Anterior cingulate cortex (tissue), 58 donors: Measurements from ENCODE around the gene LRP10.
"Not testable (repeated sequence)": the region's sequence is repeated elsewhere in the genome, so short reads cannot be mapped to it uniquely, and the experiment has no call there.

Source experiments
- DNase-seq, 58 donors: peaks; one replicate each; lab custom pipeline; 2025; lab: John Stamatoyannopoulos, UW

The LRP10 gene, protein sequence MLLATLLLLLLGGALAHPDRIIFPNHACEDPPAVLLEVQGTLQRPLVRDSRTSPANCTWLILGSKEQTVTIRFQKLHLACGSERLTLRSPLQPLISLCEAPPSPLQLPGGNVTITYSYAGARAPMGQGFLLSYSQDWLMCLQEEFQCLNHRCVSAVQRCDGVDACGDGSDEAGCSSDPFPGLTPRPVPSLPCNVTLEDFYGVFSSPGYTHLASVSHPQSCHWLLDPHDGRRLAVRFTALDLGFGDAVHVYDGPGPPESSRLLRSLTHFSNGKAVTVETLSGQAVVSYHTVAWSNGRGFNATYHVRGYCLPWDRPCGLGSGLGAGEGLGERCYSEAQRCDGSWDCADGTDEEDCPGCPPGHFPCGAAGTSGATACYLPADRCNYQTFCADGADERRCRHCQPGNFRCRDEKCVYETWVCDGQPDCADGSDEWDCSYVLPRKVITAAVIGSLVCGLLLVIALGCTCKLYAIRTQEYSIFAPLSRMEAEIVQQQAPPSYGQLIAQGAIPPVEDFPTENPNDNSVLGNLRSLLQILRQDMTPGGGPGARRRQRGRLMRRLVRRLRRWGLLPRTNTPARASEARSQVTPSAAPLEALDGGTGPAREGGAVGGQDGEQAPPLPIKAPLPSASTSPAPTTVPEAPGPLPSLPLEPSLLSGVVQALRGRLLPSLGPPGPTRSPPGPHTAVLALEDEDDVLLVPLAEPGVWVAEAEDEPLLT

DNA sequence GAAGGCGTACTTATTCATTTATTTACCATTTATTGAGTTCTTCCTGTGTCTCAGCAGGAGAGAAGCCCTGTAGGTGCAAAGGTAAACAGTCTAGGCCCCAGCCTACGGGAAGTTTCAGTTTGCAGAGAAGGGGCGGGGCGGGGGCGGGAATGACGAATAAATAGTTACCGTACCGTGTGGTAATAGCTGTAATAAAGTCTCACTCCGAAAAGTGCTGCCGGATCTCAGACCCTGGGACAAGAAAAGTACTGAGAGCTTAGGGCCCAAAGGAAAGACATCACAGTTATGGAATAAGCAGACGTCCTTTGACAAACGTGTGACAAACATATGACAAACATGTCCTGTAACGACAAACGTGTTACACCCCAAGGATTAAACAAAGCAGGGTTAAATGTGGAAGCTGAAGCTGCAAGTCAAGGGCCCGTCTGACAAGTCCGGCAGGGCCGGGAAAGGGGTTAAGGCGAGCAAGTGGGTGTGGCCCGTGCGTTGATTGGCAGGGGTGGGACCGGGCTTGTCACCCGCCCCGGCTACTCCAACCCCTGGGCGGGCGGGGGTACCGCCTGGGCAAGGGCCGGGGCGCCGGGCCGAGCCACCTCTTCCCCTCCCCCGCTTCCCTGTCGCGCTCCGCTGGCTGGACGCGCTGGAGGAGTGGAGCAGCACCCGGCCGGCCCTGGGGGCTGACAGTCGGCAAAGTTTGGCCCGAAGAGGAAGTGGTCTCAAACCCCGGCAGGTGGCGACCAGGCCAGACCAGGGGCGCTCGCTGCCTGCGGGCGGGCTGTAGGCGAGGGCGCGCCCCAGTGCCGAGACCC is at the start of gene LRP10:
Gene LRP10, plus strand, starts transcription at position 517 of the 809 bp plus-strand sequence. CDS start 564 bp downstream, outside the sequence.
- DNase-seq = peak in 54 of 58 donors; percentile 32 to 95 (median 83)

GRCh38 chr14:22822016-22822570 is 49.4 kb upstream of the LRP10 start:
- no peak for DNase-seq

GRCh38 chr14:22822571-22823098 is 48.9 kb upstream of the LRP10 start:
- peak in 47 of 58 donors; percentile 7 to 79 (median 50) for DNase-seq

DNA sequence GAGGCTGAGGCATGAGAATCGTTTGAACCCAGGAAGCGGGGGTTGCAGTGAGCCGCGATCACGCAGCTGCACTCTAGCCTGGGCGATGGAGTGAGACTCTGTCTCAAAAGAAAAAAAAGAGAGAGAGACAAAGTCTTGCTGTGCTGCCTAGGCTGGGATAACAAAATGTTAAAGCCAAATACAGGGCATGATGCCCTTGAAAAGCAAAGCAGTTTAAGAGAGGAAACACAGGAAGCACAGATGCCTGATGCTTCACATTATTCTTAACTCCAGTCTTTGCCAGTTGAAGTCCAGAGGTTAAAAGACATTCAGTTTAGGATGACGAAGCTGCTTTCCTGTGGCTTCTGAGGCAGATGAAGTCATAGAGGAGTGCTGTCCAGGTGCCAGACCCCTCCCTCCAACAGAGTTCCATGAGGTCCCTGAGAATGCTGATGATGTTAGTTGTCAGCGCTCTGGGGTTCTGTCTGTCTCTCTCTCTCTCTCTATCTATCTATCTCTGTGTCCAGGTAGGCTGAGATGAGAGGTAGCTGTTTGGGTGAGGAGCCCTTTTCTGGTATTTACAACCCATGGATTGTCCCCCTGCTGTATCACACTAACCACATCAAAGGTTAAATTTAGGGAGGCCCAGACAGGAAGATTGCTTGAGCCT is 46.7 kb upstream of the LRP10 start:
- DNase-seq = no peak

GRCh38 chr14:22829076-22829660 is 42.4 kb upstream of the LRP10 start:
- not testable (repeated sequence) for DNase-seq

- peak in 57 of 58 donors; percentile 31 to 94 (median 85) for DNase-seq
Observed at GRCh38 chr14:22829661-22830442, 41.7 kb upstream of the LRP10 start, which contains the start of gene MRPL52. Gene MRPL52, plus strand, starts transcription at chr14:22829887. Its CDS starts 26 bp downstream, at chr14:22829913.

- no peak for DNase-seq
Observed at GRCh38 chr14:22830443-22831010, 41.0 kb upstream of the LRP10 start.

GRCh38 chr14:22835505-22835904 is 36.0 kb upstream of the LRP10 start:
- no peak for DNase-seq

GRCh38 chr14:22836301-22837113 is 35.0 kb upstream of the LRP10 start, which contains the start of gene MMP14:
Gene MMP14, plus strand, starts transcription at chr14:22836585. Its CDS starts 233 bp downstream, at chr14:22836818.
- DNase-seq = peak in 4 of 58 donors; percentile 14 to 50 (median 24)

- DNase-seq = peak in 7 of 58 donors; percentile 6 to 33 (median 22)
Observed at GRCh38 chr14:22837114-22837749, 34.3 kb upstream of the LRP10 start.

DNA sequence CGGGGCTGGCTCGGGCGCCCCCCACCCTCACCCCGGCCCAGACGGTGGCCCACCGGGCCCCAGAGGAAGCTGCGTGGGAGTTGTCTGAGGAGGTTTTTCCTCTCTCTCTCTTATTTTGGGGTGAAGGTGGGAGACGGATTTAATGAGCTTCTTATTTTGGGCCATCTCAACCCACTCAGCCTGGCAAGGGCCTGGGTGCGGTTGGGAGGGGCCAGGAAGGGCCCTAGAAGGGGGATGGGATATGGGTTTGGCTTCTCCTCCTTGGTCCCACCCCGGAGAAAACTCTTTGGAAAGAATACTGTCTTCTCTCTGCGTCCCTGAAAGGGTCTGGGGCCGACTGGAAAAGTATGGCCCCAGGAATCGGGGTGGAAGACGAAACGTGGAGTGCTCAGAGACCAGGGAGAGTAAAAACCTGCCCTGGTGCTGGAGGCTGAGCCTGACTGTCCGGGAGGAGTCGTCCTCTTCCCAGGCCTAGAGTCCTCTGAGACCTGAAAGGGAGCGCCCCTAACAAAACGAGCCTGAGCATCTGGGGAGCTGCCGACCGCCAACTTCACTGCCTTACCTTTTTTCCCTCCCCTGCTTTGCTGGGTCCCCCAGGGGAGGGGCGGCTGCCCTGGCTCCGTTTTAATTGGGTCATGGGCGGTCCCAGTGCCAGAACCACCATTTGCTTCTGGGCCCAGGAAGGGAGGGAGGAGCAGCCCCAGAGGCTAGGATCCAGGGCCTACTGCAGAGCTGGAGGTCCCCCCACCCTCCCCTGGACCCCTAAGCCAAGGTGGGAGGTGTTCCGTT is 33.6 kb upstream of the LRP10 start:
- peak in 2 of 58 donors; percentile 4 to 30 for DNase-seq

DNA sequence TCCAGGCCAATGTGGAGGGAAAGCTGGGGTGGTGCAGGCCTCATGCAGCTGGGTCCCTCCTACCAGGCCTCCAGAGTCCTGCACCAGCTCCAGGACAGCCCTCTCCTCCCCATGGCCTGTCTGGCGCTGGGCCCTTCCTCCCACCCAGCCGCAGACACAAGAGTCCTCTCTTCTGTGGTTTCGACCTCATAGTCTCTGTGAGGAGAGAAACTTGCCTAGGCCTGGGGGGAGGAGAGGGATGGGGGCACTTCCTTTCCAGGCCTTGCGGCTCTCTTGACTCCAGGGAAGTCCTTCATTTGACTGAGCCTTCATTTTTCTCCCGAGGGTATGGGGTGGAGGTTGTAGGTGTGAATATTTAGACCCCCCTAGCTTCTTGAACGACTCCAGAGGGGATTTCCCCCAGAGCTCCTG is 32.9 kb upstream of the LRP10 start:
- DNase-seq = peak in 2 of 58 donors; percentile 15 to 30

GRCh38 chr14:22839159-22839779 is 32.3 kb upstream of the LRP10 start:
- DNase-seq = no peak

DNA sequence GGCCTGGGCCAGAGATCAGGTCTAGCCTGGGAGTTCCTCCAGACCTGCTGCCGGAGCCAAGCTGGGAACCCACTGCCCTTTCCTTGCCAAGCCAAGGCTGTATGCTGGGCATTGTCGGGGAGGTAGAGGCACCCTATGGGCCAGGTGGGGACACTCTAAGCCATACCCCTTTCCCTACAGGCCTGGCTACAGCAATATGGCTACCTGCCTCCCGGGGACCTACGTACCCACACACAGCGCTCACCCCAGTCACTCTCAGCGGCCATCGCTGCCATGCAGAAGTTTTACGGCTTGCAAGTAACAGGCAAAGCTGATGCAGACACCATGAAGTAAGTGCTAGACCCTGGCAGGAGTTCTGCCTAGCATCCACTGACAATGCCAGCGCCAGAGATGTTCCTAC is 30.2 kb upstream of the LRP10 start:
- no peak for DNase-seq

- DNase-seq = no peak
Observed at GRCh38 chr14:22841769-22842168, 29.8 kb upstream of the LRP10 start.
